Measurements from ENCODE around the gene SNX32.

SNX32 gene

DNA sequence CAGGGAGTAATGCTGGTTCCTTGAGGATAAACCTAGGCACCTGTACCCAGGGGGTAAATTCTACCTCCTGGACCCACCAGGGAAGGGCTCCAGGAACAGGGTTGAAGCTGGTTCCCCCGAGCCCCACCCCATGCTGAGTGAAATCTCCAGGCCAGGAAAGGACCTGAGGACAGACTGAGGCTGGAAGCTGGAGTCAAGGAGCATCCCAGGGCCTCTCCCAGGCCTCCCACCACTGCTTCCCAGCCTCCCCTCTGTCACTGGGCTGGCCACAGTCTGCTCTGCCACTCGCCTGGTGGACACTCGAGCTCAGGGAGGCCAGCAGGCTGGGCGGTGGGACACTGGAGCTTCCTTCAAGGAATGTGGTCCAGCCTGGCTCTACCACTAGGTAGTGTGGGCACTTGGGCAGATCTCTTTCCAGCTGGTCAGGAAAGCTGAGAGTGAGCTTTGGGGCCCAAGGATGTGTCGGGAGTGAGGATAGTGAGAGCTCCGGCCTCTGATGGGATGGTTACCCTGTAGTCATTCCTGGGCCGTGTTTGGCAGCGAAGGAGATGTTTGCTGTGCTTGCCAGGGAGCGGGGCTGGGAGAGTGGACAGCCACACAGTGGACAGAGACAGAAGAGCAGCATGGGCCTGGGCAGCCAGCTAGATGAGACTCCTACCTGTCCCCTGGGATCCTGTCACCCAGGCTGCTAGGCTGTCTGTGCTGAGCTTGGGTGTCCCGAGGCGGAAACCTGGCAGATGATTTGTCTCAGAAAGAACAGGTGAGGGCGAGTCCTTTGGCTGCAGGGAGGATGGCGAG, 43.5 kb upstream of the SNX32 start:
- H3K9ac ChIP-seq (ENCODE audit: low read depth in 1 of 2, low read length in 2 of 2), result peak overlapping the region; percentile 15 to 61
- H3K4me1 ChIP-seq (ENCODE audit: control insufficient read depth in 1 of 2, insufficient read depth in 2 of 2, low read length in 2 of 2), result peaks cover 61 to 69% of the 10 kb centered on the region in 2 donors
- peak overlapping the region in 1 of 2 donors; percentile 61 for H3K4me3 ChIP-seq (ENCODE audit: low read depth in 1 of 2, low read length in 2 of 2)
- H3K36me3 ChIP-seq (ENCODE audit: control insufficient read depth in 1 of 2, insufficient read depth in 2 of 2, low read length in 2 of 2), result peaks cover 14% of the 10 kb centered on the region in 2 donors
- H3K27ac ChIP-seq (ENCODE audit: low read depth, low read length), result no peak overlapping the region
- H3K27me3 ChIP-seq (ENCODE audit: control insufficient read depth in 1 of 2, insufficient read depth in 2 of 2, low read length in 2 of 2), result peaks cover 4 to 5% of the 10 kb centered on the region in 2 donors
- H3K9me3 ChIP-seq (ENCODE audit: control insufficient read depth in 1 of 2, low read length in 2 of 2), result no peaks in the 10 kb centered on the region

DNA sequence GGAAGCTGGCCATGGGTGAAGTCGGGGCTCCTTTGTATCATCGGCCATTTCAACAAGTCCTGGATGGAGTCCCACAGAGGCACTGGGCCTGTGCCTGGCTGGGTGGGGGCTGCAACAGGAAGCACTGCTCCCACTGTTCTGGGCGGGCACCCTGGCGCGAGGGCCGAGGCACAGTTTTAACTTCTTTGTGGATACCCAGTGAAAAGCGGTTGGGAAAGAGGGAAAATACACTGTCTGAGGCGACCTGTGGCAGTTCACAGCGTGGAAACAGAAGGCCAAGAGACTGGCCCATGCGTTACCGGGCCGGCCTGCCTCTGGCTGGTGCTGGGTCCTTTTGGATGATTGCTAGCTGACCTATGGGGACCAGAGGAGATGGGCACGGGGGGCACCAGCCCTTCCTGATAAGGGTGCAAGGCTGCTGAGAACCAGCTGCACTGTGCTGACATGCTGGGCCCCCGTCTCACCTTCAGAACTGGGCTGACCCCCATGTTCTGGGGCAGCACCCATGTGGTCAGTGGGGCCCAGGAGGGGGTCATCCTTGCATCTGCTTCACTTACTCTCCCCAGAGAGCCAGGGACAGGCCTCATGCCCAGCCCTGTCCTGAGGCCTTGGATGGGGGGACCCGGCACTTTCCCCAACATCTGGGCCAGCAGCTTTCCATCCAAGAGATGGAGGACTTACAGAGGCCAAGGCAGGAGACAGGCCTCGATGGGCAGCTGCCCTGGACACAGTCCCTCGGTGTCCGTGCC, 42.7 kb upstream of the SNX32 start:
- peaks cover 20 to 22% of the 10 kb centered on the region in 2 donors for H3K36me3 ChIP-seq (ENCODE audit: control insufficient read depth in 1 of 2, insufficient read depth in 2 of 2, low read length in 2 of 2)
- H3K27me3 ChIP-seq (ENCODE audit: control insufficient read depth in 1 of 2, insufficient read depth in 2 of 2, low read length in 2 of 2), result peaks cover 4 to 5% of the 10 kb centered on the region in 2 donors
- peak overlapping the region; percentile 11 to 61 for H3K4me3 ChIP-seq (ENCODE audit: low read depth in 1 of 2, low read length in 2 of 2)

DNA sequence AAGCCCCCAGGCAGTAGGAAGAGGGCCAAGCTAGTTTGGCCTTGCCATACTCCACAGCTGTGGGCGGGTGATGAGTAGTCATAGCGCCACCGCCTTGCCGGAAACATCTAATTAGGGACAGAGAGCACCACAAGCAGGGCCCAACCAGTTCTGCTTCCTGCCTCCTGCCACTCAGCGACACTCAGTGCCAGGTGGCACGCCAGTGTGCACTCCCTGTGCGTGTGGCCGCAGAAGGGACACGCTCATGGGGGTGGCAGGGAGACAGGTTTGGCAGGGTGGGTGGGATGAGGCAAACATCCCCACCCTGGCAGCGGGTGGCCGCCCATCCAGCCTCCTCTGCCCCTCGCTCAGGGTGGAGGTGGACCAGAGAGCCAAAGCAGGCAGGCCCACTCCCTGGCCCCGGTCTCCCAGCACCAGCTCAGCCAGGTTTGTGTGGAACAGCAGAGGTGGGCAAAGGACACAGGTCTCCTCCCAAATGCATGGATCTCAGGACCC, 42.0 kb upstream of the SNX32 start:
- H3K27ac ChIP-seq (ENCODE audit: low read depth, low read length), result peak overlapping the region; percentile 41

More for the DNA sequence above, 42.7 kb upstream of the SNX32 start:
- Histone ChIP-seq H3K9me3 (ENCODE audit: control insufficient read depth in 1 of 2, low read length in 2 of 2) (no peaks in the 10 kb centered on the region), H3K27ac (ENCODE audit: low read depth, low read length) (peak overlapping the region; percentile 41), H3K9ac (ENCODE audit: low read depth in 1 of 2, low read length in 2 of 2) (peak overlapping the region; percentile 60 to 61), H3K4me1 (ENCODE audit: control insufficient read depth in 1 of 2, insufficient read depth in 2 of 2, low read length in 2 of 2) (peaks cover 56 to 62% of the 10 kb centered on the region in 2 donors)

DNA sequence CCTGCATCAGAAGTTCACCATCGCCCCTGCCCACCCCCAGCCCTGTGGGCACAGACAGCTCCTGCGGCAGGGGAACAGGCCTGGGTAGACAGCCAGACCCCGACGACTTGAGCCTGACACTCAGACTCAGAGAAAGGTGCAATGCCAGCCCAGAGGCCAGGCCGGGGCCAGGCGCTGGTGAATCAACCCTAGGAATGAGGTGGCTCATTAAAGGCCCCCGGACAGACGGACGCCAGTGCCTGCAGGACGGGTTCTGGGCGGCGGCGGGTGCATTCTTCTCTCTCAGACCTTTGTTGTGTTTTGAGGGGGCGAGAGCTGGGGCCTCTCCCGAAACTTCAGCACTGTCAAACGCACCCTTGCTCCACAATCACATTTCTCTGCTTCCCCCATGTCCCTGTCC, 41.3 kb upstream of the SNX32 start:
- Histone ChIP-seq H3K9me3 (ENCODE audit: control insufficient read depth in 1 of 2, low read length in 2 of 2) (no peaks in the 10 kb centered on the region), H3K27me3 (ENCODE audit: control insufficient read depth in 1 of 2, insufficient read depth in 2 of 2, low read length in 2 of 2) (peaks cover 4 to 5% of the 10 kb centered on the region in 2 donors), H3K4me1 (ENCODE audit: control insufficient read depth in 1 of 2, insufficient read depth in 2 of 2, low read length in 2 of 2) (peaks cover 53 to 58% of the 10 kb centered on the region in 2 donors), H3K9ac (ENCODE audit: low read depth in 1 of 2, low read length in 2 of 2) (peak overlapping the region in 1 of 2 donors; percentile 23), H3K27ac (ENCODE audit: low read depth, low read length) (no peak overlapping the region), H3K4me3 (ENCODE audit: low read depth in 1 of 2, low read length in 2 of 2) (peak overlapping the region in 1 of 2 donors; percentile 37), H3K36me3 (ENCODE audit: control insufficient read depth in 1 of 2, insufficient read depth in 2 of 2, low read length in 2 of 2) (peaks cover 23 to 29% of the 10 kb centered on the region in 2 donors)

More for the DNA sequence above, 42.0 kb upstream of the SNX32 start:
- H3K27me3 ChIP-seq (ENCODE audit: control insufficient read depth in 1 of 2, insufficient read depth in 2 of 2, low read length in 2 of 2), result peaks cover 4 to 5% of the 10 kb centered on the region in 2 donors
- no peaks in the 10 kb centered on the region for H3K9me3 ChIP-seq (ENCODE audit: control insufficient read depth in 1 of 2, low read length in 2 of 2)
- H3K4me3 ChIP-seq (ENCODE audit: low read depth in 1 of 2, low read length in 2 of 2), result peak overlapping the region; percentile 11 to 37
- H3K4me1 ChIP-seq (ENCODE audit: control insufficient read depth in 1 of 2, insufficient read depth in 2 of 2, low read length in 2 of 2), result peaks cover 53 to 58% of the 10 kb centered on the region in 2 donors
- peak overlapping the region; percentile 60 to 61 for H3K9ac ChIP-seq (ENCODE audit: low read depth in 1 of 2, low read length in 2 of 2)
- peaks cover 23 to 28% of the 10 kb centered on the region in 2 donors for H3K36me3 ChIP-seq (ENCODE audit: control insufficient read depth in 1 of 2, insufficient read depth in 2 of 2, low read length in 2 of 2)

DNA sequence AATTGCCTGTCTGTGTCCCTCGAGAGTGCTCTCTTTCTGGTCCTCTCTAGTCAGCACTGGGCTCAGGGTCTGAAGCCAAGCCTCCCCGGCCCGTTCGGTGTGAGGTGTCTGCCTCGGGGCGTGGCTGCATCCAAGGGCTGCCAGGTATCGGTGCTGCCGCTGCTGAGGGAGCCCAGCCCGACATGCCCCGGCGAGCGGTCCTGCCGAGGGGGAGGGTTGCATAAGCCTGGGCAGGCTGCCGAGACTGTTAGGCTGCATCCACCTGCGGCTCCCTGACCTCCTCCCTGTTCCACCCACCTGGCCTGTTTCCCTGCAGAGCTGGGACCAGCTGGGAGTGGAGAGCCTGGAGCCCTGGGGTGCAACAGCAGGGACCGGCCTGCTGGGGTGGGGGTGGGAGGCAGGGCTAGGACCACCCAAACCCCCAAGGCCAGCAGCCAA, 40.6 kb upstream of the SNX32 start:
- Histone ChIP-seq H3K27me3 (ENCODE audit: control insufficient read depth in 1 of 2, insufficient read depth in 2 of 2, low read length in 2 of 2) (peaks cover 0 to 4% of the 10 kb centered on the region in 2 donors), H3K9ac (ENCODE audit: low read depth in 1 of 2, low read length in 2 of 2) (no peak overlapping the region), H3K27ac (ENCODE audit: low read depth, low read length) (no peak overlapping the region), H3K9me3 (ENCODE audit: control insufficient read depth in 1 of 2, low read length in 2 of 2) (no peaks in the 10 kb centered on the region), H3K4me3 (ENCODE audit: low read depth in 1 of 2, low read length in 2 of 2) (peak overlapping the region; percentile 28 to 37), H3K4me1 (ENCODE audit: control insufficient read depth in 1 of 2, insufficient read depth in 2 of 2, low read length in 2 of 2) (peaks cover 53 to 58% of the 10 kb centered on the region in 2 donors), H3K36me3 (ENCODE audit: control insufficient read depth in 1 of 2, insufficient read depth in 2 of 2, low read length in 2 of 2) (peaks cover 23 to 29% of the 10 kb centered on the region in 2 donors)

DNA sequence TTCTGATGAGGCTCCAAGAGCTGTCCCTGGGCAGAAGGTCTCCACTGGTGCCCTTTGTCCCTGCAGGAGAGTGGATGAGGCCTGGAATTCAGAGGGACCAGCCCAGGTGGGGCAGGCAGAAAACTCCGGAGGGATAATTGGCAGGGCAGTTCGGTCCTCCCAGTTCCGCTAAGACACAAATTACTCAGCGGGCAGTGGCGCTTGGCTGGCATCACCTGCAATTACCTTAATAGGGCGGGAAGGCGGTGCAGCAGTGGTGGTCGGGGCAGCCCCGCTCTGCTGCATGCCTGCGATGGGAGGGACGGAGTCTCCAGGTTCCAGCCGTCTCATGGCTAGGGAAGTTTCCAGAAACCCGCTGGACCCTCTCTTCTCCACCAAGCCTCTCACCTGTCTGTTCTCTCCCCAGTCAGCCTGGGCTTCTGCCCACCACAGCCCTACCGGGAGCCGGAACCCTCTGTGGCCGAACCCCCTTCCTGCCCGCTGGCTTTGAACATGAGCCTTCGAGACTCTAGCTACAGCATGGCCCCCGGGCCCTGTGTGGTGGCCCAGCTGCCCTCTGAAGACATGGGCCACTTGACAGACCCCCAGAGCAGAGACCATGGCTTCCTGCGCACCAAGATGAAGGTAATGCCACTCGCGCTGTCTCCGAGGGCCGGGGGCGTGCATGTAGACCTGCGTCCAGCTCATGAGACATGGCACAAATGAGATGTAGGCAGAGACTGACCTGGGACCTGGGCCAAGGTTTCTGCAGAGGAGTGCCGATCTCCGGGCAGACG, 40.0 kb upstream of the SNX32 start:
- peaks cover 23 to 29% of the 10 kb centered on the region in 2 donors for H3K36me3 ChIP-seq (ENCODE audit: control insufficient read depth in 1 of 2, insufficient read depth in 2 of 2, low read length in 2 of 2)
- H3K27ac ChIP-seq (ENCODE audit: low read depth, low read length), result peak overlapping the region; percentile 33
- peaks cover 53 to 58% of the 10 kb centered on the region in 2 donors for H3K4me1 ChIP-seq (ENCODE audit: control insufficient read depth in 1 of 2, insufficient read depth in 2 of 2, low read length in 2 of 2)
- peaks cover 0 to under 1% of the 10 kb centered on the region in 2 donors for H3K27me3 ChIP-seq (ENCODE audit: control insufficient read depth in 1 of 2, insufficient read depth in 2 of 2, low read length in 2 of 2)
- H3K9me3 ChIP-seq (ENCODE audit: control insufficient read depth in 1 of 2, low read length in 2 of 2), result no peaks in the 10 kb centered on the region
- peak overlapping the region in 1 of 2 donors; percentile 28 for H3K4me3 ChIP-seq (ENCODE audit: low read depth in 1 of 2, low read length in 2 of 2)
- H3K9ac ChIP-seq (ENCODE audit: low read depth in 1 of 2, low read length in 2 of 2), result no peak overlapping the region

DNA sequence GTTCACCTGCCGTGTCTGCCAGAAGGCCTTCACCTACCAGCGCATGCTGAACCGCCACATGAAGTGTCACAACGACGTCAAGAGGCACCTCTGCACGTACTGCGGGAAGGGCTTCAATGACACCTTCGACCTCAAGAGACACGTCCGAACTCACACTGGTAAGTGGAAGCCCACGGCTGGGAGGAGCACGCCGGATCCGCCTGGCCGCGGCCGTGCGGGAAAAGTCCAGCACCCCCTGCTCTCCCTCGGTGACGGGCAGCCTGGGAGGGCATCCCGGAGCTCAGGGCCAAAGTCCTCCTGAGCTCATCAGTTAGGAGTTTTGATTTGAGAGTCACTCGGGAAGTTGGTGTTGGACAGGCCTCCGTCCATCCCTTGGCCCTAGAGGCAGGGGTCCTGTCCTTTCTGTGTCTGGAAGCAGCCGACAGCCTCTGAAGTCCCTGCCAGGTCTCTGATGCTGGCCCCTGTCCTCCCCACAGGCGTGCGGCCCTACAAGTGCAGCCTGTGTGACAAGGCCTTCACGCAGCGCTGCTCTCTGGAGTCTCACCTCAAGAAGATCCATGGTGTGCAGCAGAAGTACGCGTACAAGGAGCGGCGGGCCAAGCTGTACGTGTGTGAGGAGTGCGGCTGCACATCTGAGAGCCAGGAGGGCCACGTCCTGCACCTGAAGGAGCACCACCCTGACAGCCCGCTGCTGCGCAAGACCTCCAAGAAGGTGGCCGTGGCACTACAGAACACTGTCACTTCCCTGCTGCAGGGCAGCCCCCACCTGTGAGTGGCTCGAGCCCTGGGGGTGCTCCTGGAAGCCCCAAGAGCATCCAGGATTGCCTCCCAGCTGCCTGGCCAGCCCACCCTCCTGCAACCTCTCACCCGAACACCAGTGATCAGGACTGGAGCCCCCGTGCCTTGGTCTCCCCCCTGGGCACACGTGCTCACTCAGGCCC, 38.9 kb upstream of the SNX32 start:
- Histone ChIP-seq H3K27ac (ENCODE audit: low read depth, low read length) (peak overlapping the region; percentile 33), H3K27me3 (ENCODE audit: control insufficient read depth in 1 of 2, insufficient read depth in 2 of 2, low read length in 2 of 2) (no peaks in the 10 kb centered on the region)

DNA sequence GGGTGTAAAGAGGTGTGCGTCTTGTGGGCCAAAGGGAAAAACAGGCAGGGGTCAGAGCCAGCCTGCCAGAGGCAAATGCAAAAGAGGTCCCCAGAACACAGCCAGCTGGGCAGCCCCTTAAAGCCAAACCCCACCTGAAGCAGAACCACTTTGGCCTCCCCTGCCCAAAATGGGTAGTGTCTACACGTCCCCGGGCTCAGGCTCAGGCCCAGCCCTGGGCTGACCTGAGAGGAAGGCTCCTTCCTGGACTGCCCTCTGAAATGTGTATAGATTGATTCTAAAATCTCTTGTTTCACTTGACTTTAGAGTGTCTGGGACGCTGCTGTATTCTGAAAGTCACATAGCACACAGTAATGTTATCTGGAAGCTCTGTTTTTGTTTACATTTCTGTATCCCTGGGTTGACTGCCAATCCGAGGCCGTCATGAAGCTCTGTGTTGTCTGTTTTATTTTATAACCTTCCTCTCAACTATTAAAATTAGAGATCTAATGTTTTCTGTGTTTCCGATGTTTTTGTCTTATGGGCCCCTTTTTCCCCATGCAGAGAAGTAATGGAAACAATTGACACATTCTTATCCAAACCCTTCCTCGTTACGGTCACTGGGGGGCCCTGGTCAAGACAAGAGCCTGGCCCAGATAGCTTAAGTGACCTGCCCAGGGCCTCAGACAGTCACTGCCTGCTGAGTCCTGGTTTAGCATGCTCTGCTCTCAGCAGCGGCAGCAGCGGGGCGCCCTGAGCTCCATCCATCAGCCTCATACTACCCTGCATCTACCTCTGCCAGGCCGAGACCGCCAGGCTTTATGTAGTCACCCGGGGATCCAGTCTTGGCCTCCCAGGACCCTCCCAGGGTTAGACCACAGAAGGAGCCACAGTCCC, 36.8 kb upstream of the SNX32 start:
- Histone ChIP-seq H3K4me1 (ENCODE audit: control insufficient read depth in 1 of 2, insufficient read depth in 2 of 2, low read length in 2 of 2) (peaks cover 26 to 29% of the 10 kb centered on the region in 2 donors), H3K9me3 (ENCODE audit: control insufficient read depth in 1 of 2, low read length in 2 of 2) (no peaks in the 10 kb centered on the region), H3K36me3 (ENCODE audit: control insufficient read depth in 1 of 2, insufficient read depth in 2 of 2, low read length in 2 of 2) (peaks cover 21 to 29% of the 10 kb centered on the region in 2 donors), H3K9ac (ENCODE audit: low read depth in 1 of 2, low read length in 2 of 2) (no peak overlapping the region), H3K27ac (ENCODE audit: low read depth, low read length) (no peak overlapping the region), H3K27me3 (ENCODE audit: control insufficient read depth in 1 of 2, insufficient read depth in 2 of 2, low read length in 2 of 2) (no peaks in the 10 kb centered on the region), H3K4me3 (ENCODE audit: low read depth in 1 of 2, low read length in 2 of 2) (no peak overlapping the region)

More for the DNA sequence above, 38.9 kb upstream of the SNX32 start:
- peaks cover 47 to 49% of the 10 kb centered on the region in 2 donors for H3K4me1 ChIP-seq (ENCODE audit: control insufficient read depth in 1 of 2, insufficient read depth in 2 of 2, low read length in 2 of 2)
- no peak overlapping the region for H3K9ac ChIP-seq (ENCODE audit: low read depth in 1 of 2, low read length in 2 of 2)
- H3K9me3 ChIP-seq (ENCODE audit: control insufficient read depth in 1 of 2, low read length in 2 of 2), result no peaks in the 10 kb centered on the region
- H3K36me3 ChIP-seq (ENCODE audit: control insufficient read depth in 1 of 2, insufficient read depth in 2 of 2, low read length in 2 of 2), result peaks cover 23 to 29% of the 10 kb centered on the region in 2 donors
- no peak overlapping the region for H3K4me3 ChIP-seq (ENCODE audit: low read depth in 1 of 2, low read length in 2 of 2)

All from duodenal mucosa (tissue), 2 donors.